Gastroesophageal sphincter (tissue), 4 donors: ENCODE results near the gene CEP250. TPM values are rescaled to one million over a fixed set of nuclear protein-coding genes. Genes with fewer than 3 reads are reported as not detected.
A peak's percentile ranks its signal among the peaks of the same experiment; 100 is the strongest.

Experiments
- ATAC-seq: fragments of 150-250 bp; one replicate; pipeline ENCODE4 v1.9.1; 2016; ENCODE audit warnings: mild to moderate bottlenecking, moderate library complexity
- H3K27ac ChIP-seq, 4 donors: fragments of 200-600 bp; sonication (generic) in 3 of 4; 1 replicate in 3 of 4; 2 replicates in 1 of 4; pipeline ENCODE4 v1.5.1; 2016 to 2019
- H3K27me3 ChIP-seq: fragments of 200-600 bp; sonication (generic); one replicate; pipeline ENCODE4 v1.5.1; 2019
- H3K36me3 ChIP-seq, 2 donors: fragments of 200-600 bp; sonication (generic); one replicate each; pipeline ENCODE4 v1.5.1; 2019; ENCODE audit warnings: control low read depth in 1 of 2
- H3K4me1 ChIP-seq, 3 donors: fragments of 200-600 bp; sonication (generic); 1 replicate in 2 of 3; 2 replicates in 1 of 3; pipeline ENCODE4 v1.5.1; 2016 to 2019; ENCODE audit warnings: control low read depth in 2 of 3
- H3K4me3 ChIP-seq, 2 donors: fragments of 200-600 bp; sonication (generic); one replicate each; pipeline ENCODE4 v1.5.1; 2019; ENCODE audit warnings: mild to moderate bottlenecking in 1 of 2, moderate library complexity in 1 of 2
- H3K9me3 ChIP-seq, 3 donors: fragments of 200-600 bp; sonication (generic); one replicate each; pipeline ENCODE4 v1.5.1; 2017 to 2019; ENCODE audit warnings: control low read depth in 2 of 3
- CTCF ChIP-seq, 4 experiments: fragments of 200-600 bp in 2 of 4; fragments of 450-650 bp in 2 of 4; sonication (generic) in 1 of 4; IDR thresholded peaks; one replicate each; pipeline ENCODE4 v1.5.1; 2017 to 2019; ENCODE audit warnings: antibody characterized with exemption in 4 of 4, mild to moderate bottlenecking in 2 of 4, moderate library complexity in 2 of 4
- EP300 ChIP-seq: sonication (generic); formaldehyde crosslinking; IDR thresholded peaks from one replicate; pipeline ENCODE4 v1.6.1; 2017; ENCODE audit warnings: antibody characterized with exemption, mild to moderate bottlenecking
- POLR2A ChIP-seq, 2 donors: fragments of 450-650 bp; IDR thresholded peaks; one replicate each; pipeline ENCODE4 v1.6.1; 2017; ENCODE audit warnings: antibody characterized with exemption in 2 of 2, mild to moderate bottlenecking in 2 of 2, moderate library complexity in 1 of 2
- POLR2AphosphoS5 ChIP-seq: sonication (generic); formaldehyde crosslinking; IDR thresholded peaks from one replicate; pipeline ENCODE4 v1.6.1; 2017; ENCODE audit warnings: antibody characterized with exemption
- WGBS, 2 donors: methylation state at CpG; one replicate each; pipeline ENCODE4 v1.1.5; 2018; ENCODE audit warnings: low coverage in 1 of 2; 5-methylcytosine and 5-hydroxymethylcytosine counted together
- total RNA-seq, 4 donors: library from RNA; depleted of rRNA; stranded (reverse); fragments of >200 nt; gene quantifications; one replicate each; pipeline ENCODE4 v1.1.0, GENCODE V29; 2016

Gene CEP250
- total RNA-seq, 4 donors from 2014 or later: 22.6 to 37.9 (median 30.9) TPM

- Histone ChIP-seq H3K4me1 (peaks cover 0 to 22% (median 5%) of the 10 kb centered on the region in 3 donors), H3K36me3 (peaks cover 0 to 46% of the 10 kb centered on the region in 2 donors), H3K27me3 (no peaks in the 10 kb centered on the region), H3K9me3 (peaks cover 0 to 5% (median 0%) of the 10 kb centered on the region in 3 donors), H3K27ac (no peak overlapping the region), H3K4me3 (peak overlapping the region in 1 of 2 donors; percentile 78)
- no peak for ATAC-seq
- TF ChIP-seq CTCF (IDR thresholded peaks at IDR 0.05) (no peak), EP300 (no peak), POLR2A (IDR thresholded peaks at IDR 0.05) (no peak), POLR2AphosphoS5 (no peak)
- 40 to 56% methylated on average over 2 to 4 of the region's 6 CpGs for WGBS, 2 donors
Observed at GRCh38 chr20:35410613-35411012, 44.8 kb upstream of the CEP250 start.

GRCh38 chr20:35421322-35421721 is 34.1 kb upstream of the CEP250 start:
- no peak overlapping the region for H3K27ac ChIP-seq
- TF ChIP-seq POLR2AphosphoS5 (no peak), CTCF (IDR thresholded peaks at IDR 0.05) (no peak), POLR2A (IDR thresholded peaks at IDR 0.05) (no peak), EP300 (no peak)
- H3K4me1 ChIP-seq: no peaks in the 10 kb centered on the region
- peaks cover 11% of the 10 kb centered on the region for H3K27me3 ChIP-seq
- no peak overlapping the region for H3K4me3 ChIP-seq
- H3K9me3 ChIP-seq: no peaks in the 10 kb centered on the region
- no peaks in the 10 kb centered on the region for H3K36me3 ChIP-seq
- WGBS, 2 donors: 51 to 58% methylated on average over 2 of the region's 2 CpGs
- ATAC-seq: no peak

- TF ChIP-seq CTCF (IDR thresholded peaks at IDR 0.05) (no peak), EP300 (no peak), POLR2AphosphoS5 (no peak), POLR2A (IDR thresholded peaks at IDR 0.05) (no peak)
- WGBS, 2 donors: 58 to 60% methylated on average over 1 to 2 of the region's 6 CpGs
- H3K27ac ChIP-seq: no peak overlapping the region
- H3K4me1 ChIP-seq: no peaks in the 10 kb centered on the region
- no peak for ATAC-seq
- no peaks in the 10 kb centered on the region for H3K36me3 ChIP-seq
- no peaks in the 10 kb centered on the region for H3K27me3 ChIP-seq
- H3K9me3 ChIP-seq: no peaks in the 10 kb centered on the region
- H3K4me3 ChIP-seq: no peak overlapping the region
Observed at GRCh38 chr20:35431621-35432429, 23.6 kb upstream of the CEP250 start.

GRCh38 chr20:35432430-35432735 is 23.0 kb upstream of the CEP250 start:
- Histone ChIP-seq H3K4me1 (peaks cover 0 to 2% (median 0%) of the 10 kb centered on the region in 3 donors), H3K27me3 (no peaks in the 10 kb centered on the region), H3K4me3 (no peak overlapping the region), H3K36me3 (no peaks in the 10 kb centered on the region), H3K27ac (no peak overlapping the region), H3K9me3 (no peaks in the 10 kb centered on the region)
- ATAC-seq: no peak
- TF ChIP-seq POLR2A (IDR thresholded peaks at IDR 0.05) (no peak), CTCF (IDR thresholded peaks at IDR 0.05) (no peak), POLR2AphosphoS5 (no peak), EP300 (no peak)
- 23 to 86% methylated on average over 1 of the region's 1 CpG for WGBS, 2 donors

GRCh38 chr20:35433337-35433736 is 22.1 kb upstream of the CEP250 start:
- Histone ChIP-seq H3K4me3 (no peak overlapping the region), H3K27me3 (no peaks in the 10 kb centered on the region), H3K9me3 (no peaks in the 10 kb centered on the region), H3K27ac (no peak overlapping the region), H3K36me3 (no peaks in the 10 kb centered on the region), H3K4me1 (peaks cover 0 to 11% (median 0%) of the 10 kb centered on the region in 3 donors)
- no CpG with 5 or more reads among the region's 2 CpGs for WGBS, 2 donors
- no peak for TF ChIP-seq POLR2AphosphoS5
- no peak for TF ChIP-seq EP300
- TF ChIP-seq POLR2A (IDR thresholded peaks at IDR 0.05): no peak
- TF ChIP-seq CTCF (IDR thresholded peaks at IDR 0.05): no peak
- no peak for ATAC-seq
